Measurements from ENCODE around the gene HSF2BP. TPM values are rescaled to one million over a fixed set of nuclear protein-coding genes. Genes with fewer than 3 reads are reported as not detected.

HSF2BP gene
- total RNA-seq, 4 donors from 2014 or later = 1.7 to 6.3 (median 1.9) TPM

- Histone ChIP-seq H3K9me3 (no peaks in the 10 kb centered on the region), H3K27ac (no peak overlapping the region), H3K36me3 (peaks cover 0 to 74% (median 6%) of the 10 kb centered on the region in 3 donors), H3K4me1 (no peaks in the 10 kb centered on the region), H3K4me3 (no peak overlapping the region), H3K27me3 (no peaks in the 10 kb centered on the region)
- no peak for DNase-seq (ENCODE audit: low spot score in 2 of 2)
- TF ChIP-seq CTCF (IDR thresholded peaks at IDR 0.05) (no peak), EP300 (IDR thresholded peaks at IDR 0.05) (no peak), POLR2A (IDR thresholded peaks at IDR 0.05) (no peak)
- WGBS, 2 donors = 95% methylated on average over 17 of the region's 17 CpGs
These were observed 36.9 kb upstream of the HSF2BP start for GRCh38 chr21:43696214-43696613.

- DNase-seq (ENCODE audit: low spot score in 2 of 2) = no peak
- TF ChIP-seq CTCF (IDR thresholded peaks at IDR 0.05) (no peak), EP300 (IDR thresholded peaks at IDR 0.05) (no peak), POLR2A (IDR thresholded peaks at IDR 0.05) (no peak)
- Histone ChIP-seq H3K4me1 (no peaks in the 10 kb centered on the region), H3K27me3 (no peaks in the 10 kb centered on the region), H3K4me3 (no peak overlapping the region), H3K9me3 (no peaks in the 10 kb centered on the region), H3K27ac (no peak overlapping the region), H3K36me3 (peaks cover 0 to 88% (median 21%) of the 10 kb centered on the region in 3 donors)
- WGBS, 2 donors = 88 to 89% methylated on average over 24 to 27 of the region's 27 CpGs
These were observed 35.3 kb upstream of the HSF2BP start for GRCh38 chr21:43694437-43695079.

- peaks cover 0 to 89% (median 21%) of the 10 kb centered on the region in 3 donors for H3K36me3 ChIP-seq
- WGBS, 2 donors = 92% methylated on average over 23 of the region's 23 CpGs
- TF ChIP-seq POLR2A (IDR thresholded peaks at IDR 0.05) (no peak), CTCF (IDR thresholded peaks at IDR 0.05) (no peak), EP300 (IDR thresholded peaks at IDR 0.05) (no peak)
These were observed 34.7 kb upstream of the HSF2BP start for GRCh38 chr21:43693981-43694380.

GRCh38 chr21:43692949-43693348 is 33.7 kb upstream of the HSF2BP start:
- TF ChIP-seq CTCF (IDR thresholded peaks at IDR 0.05) (no peak), POLR2A (IDR thresholded peaks at IDR 0.05) (no peak)
- 89 to 93% methylated on average over 8 of the region's 8 CpGs for WGBS, 2 donors
- Histone ChIP-seq H3K27me3 (no peaks in the 10 kb centered on the region), H3K36me3 (peaks cover 0 to 96% (median 28%) of the 10 kb centered on the region in 3 donors), H3K4me3 (no peak overlapping the region), H3K4me1 (no peaks in the 10 kb centered on the region), H3K27ac (no peak overlapping the region), H3K9me3 (no peaks in the 10 kb centered on the region)
- no peak for DNase-seq (ENCODE audit: low spot score in 2 of 2)

More at GRCh38 chr21:43693981-43694380, 34.7 kb upstream of the HSF2BP start:
- Histone ChIP-seq H3K4me1 (no peaks in the 10 kb centered on the region), H3K27me3 (no peaks in the 10 kb centered on the region), H3K4me3 (no peak overlapping the region), H3K9me3 (no peaks in the 10 kb centered on the region), H3K27ac (no peak overlapping the region)
- no peak for DNase-seq (ENCODE audit: low spot score in 2 of 2)

- Histone ChIP-seq H3K4me3 (no peak overlapping the region), H3K27me3 (no peaks in the 10 kb centered on the region), H3K4me1 (no peaks in the 10 kb centered on the region), H3K36me3 (peaks cover 0 to 98% (median 39%) of the 10 kb centered on the region in 3 donors), H3K9me3 (no peaks in the 10 kb centered on the region), H3K27ac (no peak overlapping the region)
- 92% methylated on average over 10 of the region's 10 CpGs for WGBS, 2 donors
- TF ChIP-seq POLR2A (IDR thresholded peaks at IDR 0.05) = no peak
- no peak for TF ChIP-seq EP300 (IDR thresholded peaks at IDR 0.05)
- no peak for TF ChIP-seq CTCF (IDR thresholded peaks at IDR 0.05)
- no peak for DNase-seq (ENCODE audit: low spot score in 2 of 2)
These were observed 32.5 kb upstream of the HSF2BP start for GRCh38 chr21:43691801-43692200.

All from tibial nerve (tissue), 4 donors.